Prostate gland (tissue), 2 donors: Measurements from ENCODE around the gene A2ML1.

Experiments used
- POLR2A ChIP-seq: fragments of 450-650 bp; IDR thresholded peaks from one replicate; pipeline ENCODE4 v1.6.1; 2016; ENCODE audit warnings: antibody characterized with exemption, mild to moderate bottlenecking
- POLR2AphosphoS5 ChIP-seq: sonication (generic); formaldehyde crosslinking; IDR thresholded peaks from one replicate; pipeline ENCODE4 v1.6.1; 2017; ENCODE audit warnings: antibody characterized with exemption
- TF ChIP-seq, protein P1 (sequence below), 4 experiments: fragments of 200-600 bp in 2 of 4; fragments of 450-650 bp in 2 of 4; sonication (generic) in 2 of 4; IDR thresholded peaks; 1 replicate in 3 of 4; 2 replicates in 1 of 4; pipeline ENCODE4 v1.5.1; 2016 to 2019; ENCODE audit warnings: antibody characterized with exemption in 4 of 4, mild to moderate bottlenecking in 2 of 4, moderate library complexity in 2 of 4

GRCh38 chr12:8904665-8905064 is 82.2 kb downstream of the A2ML1 start:
- TF ChIP-seq, protein P1, sequence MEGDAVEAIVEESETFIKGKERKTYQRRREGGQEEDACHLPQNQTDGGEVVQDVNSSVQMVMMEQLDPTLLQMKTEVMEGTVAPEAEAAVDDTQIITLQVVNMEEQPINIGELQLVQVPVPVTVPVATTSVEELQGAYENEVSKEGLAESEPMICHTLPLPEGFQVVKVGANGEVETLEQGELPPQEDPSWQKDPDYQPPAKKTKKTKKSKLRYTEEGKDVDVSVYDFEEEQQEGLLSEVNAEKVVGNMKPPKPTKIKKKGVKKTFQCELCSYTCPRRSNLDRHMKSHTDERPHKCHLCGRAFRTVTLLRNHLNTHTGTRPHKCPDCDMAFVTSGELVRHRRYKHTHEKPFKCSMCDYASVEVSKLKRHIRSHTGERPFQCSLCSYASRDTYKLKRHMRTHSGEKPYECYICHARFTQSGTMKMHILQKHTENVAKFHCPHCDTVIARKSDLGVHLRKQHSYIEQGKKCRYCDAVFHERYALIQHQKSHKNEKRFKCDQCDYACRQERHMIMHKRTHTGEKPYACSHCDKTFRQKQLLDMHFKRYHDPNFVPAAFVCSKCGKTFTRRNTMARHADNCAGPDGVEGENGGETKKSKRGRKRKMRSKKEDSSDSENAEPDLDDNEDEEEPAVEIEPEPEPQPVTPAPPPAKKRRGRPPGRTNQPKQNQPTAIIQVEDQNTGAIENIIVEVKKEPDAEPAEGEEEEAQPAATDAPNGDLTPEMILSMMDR (IDR thresholded peaks at IDR 0.05) = no peak
- TF ChIP-seq POLR2AphosphoS5 (no peak), POLR2A (no peak)
